ENCODE data around the gene CBR1.

Gene CBR1

DNA sequence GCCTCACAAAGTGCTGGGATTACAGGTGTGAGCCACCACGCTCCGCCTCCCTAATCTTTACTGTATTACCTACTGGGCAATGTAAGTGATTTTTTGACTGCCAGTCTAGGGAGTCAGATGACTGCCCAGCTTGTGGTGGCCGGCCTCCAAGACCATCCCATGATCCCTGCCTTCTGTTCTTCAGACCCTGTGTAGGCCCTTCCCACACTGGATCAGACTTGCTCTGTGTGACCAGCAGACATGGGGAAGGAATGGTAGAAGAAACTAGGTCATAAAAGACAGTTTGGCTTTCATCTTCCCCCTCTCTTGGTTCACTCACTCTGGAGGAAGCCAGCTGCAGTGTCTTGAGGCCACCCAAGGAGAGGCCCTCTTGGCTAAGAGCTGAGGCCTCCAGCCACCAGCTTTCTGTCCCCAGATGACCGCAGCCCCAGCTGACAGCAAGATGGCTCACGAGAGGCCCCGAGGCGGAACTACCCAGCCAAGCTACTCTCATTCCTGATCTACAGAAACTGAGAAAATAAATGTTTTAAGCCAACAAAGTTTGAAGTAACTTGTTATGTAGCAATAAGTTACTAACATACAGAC lies 50.6 kb downstream of the CBR1 start:
- no peak for DNase-seq
